ENCODE results near the gene HYAL2. TPM values are rescaled to one million over a fixed set of nuclear protein-coding genes. Genes with fewer than 3 reads are reported as not detected.
A peak's percentile ranks its signal among the peaks of the same experiment; 100 is the strongest.

HYAL2 gene
- total and polyA plus RNA-seq, 10 of the 15 experiments (the other 5 are each of a cell fraction or from before 2014, with no cell fraction given): 0.06 to 21.8 (median 12.7) TPM

DNA sequence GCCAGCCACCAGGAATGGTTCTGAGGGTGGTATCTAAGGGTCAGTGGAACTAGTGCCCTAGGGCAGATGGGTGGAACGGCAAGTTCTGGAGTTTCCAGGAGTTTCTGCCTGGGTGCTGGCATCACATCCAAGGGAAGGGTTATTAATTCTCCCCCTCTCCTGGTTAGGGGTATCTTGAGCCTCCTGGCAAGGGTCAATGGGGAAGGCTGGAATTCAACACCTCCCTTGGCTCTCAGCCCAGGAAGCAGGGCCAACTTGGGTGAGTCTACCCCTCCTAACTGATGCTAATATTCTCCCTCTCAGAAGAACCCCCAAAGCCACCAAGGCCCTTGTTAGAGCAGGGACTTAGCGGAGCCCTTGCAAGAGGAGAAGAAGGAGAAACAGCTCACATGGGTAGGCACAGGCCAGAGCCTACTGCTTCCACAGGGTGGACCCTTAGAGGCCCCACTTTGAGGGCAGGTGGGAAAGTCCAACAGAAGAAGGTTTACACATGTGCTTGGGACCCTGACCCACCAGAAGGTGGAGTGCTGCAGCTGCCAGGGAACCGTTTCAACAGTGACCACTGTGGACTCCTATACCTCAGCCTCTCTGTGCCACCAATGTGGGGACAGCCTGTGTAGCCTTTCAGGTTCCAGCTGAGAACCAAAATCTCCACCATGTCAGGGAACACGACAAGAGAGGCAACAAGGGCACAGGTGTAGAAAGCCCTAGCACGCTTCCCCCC lies 33.4 kb upstream of the HYAL2 start (continued):
- TF ChIP-seq, protein P1, sequence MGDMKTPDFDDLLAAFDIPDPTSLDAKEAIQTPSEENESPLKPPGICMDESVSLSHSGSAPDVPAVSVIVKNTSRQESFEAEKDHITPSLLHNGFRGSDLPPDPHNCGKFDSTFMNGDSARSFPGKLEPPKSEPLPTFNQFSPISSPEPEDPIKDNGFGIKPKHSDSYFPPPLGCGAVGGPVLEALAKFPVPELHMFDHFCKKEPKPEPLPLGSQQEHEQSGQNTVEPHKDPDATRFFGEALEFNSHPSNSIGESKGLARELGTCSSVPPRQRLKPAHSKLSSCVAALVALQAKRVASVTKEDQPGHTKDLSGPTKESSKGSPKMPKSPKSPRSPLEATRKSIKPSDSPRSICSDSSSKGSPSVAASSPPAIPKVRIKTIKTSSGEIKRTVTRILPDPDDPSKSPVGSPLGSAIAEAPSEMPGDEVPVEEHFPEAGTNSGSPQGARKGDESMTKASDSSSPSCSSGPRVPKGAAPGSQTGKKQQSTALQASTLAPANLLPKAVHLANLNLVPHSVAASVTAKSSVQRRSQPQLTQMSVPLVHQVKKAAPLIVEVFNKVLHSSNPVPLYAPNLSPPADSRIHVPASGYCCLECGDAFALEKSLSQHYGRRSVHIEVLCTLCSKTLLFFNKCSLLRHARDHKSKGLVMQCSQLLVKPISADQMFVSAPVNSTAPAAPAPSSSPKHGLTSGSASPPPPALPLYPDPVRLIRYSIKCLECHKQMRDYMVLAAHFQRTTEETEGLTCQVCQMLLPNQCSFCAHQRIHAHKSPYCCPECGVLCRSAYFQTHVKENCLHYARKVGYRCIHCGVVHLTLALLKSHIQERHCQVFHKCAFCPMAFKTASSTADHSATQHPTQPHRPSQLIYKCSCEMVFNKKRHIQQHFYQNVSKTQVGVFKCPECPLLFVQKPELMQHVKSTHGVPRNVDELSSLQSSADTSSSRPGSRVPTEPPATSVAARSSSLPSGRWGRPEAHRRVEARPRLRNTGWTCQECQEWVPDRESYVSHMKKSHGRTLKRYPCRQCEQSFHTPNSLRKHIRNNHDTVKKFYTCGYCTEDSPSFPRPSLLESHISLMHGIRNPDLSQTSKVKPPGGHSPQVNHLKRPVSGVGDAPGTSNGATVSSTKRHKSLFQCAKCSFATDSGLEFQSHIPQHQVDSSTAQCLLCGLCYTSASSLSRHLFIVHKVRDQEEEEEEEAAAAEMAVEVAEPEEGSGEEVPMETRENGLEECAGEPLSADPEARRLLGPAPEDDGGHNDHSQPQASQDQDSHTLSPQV (IDR thresholded peaks at IDR 0.05): no peak
- no peak for TF ChIP-seq RB1 (IDR thresholded peaks at IDR 0.05; ENCODE audit: borderline replicate concordance)
- TF ChIP-seq MEF2A (IDR thresholded peaks at IDR 0.05; ENCODE audit: insufficient read depth, low read depth, low read length): no peak

DNA sequence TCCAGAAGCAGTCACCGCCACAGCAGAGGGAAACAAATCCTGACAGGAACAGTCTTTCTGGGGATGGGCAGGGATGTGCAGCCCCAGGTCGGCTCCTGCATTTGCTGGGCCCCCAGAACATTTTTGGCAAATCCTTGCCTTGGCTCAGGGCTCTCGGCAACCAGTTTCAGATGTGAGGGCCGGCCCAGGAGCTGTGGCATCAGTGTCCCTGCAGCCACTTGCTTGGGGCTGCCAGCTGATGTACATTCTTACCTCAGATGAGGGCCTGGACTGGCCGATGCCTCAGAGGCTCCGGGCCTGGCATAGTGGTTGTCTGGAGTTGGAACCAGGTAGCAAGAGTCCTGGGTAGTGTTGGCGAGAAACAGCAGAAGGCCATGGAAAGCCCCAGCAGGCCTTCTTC lies 32.3 kb upstream of the HYAL2 start:
- SMC1A ChIA-PET (ENCODE audit: uncharacterized antibody, unreplicated experiment): interaction anchor here (0.5 to 1.1 kb wide), 3 partner anchors 16 to 1033 kb away, joined by 3 read pairs; no protein-coding TSS in a partner anchor
- Histone ChIP-seq H3K4me3 (no peak overlapping the region), H3K4me1 (ENCODE audit: control insufficient read depth, insufficient read depth, low read length) (peaks cover 27% of the 10 kb centered on the region), H4K20me1 (ENCODE audit: control insufficient read depth, insufficient read depth) (peaks cover 2% of the 10 kb centered on the region; the same call in 1 of the 2 replicates), H3K4me2 (ENCODE audit: control insufficient read depth, insufficient read depth) (no peak overlapping the region), H3K27me3 (replicated peaks in 1 of 2; ENCODE audit: control insufficient read depth in 2 of 2, insufficient read depth in 2 of 2, low read length in 1 of 2) (no peaks in the 10 kb centered on the region), H3K9ac (ENCODE audit: control insufficient read depth, insufficient read depth, low read length) (no peak overlapping the region), H3K36me3 (ENCODE audit: control insufficient read depth in 2 of 2, insufficient read depth in 2 of 2, low read length in 1 of 2) (peaks cover 8 to 26% of the 10 kb centered on the region in 2 experiments; a peak in 2 of 4 replicates), H3K79me2 (ENCODE audit: control insufficient read depth, insufficient read depth, low read length) (peaks cover 48% of the 10 kb centered on the region), H3K27ac (ENCODE audit: control insufficient read depth, insufficient read depth) (no peak overlapping the region), H3K9me3 (replicated peaks; ENCODE audit: control insufficient read depth, insufficient read depth, low read length) (no peaks in the 10 kb centered on the region), H2AFZ (ENCODE audit: control insufficient read depth, low read depth, low read length) (no peak overlapping the region)
- POLR2A ChIA-PET: no interaction called here
- ATAC-seq (no peak), DNase-seq (ENCODE audit: low read depth, low spot score) (no peak), FAIRE-seq (no peak)
- RAD21 ChIA-PET (ENCODE audit: unreplicated experiment): no interaction called here
- no TSS peak for BruUV-seq (replicated peaks)
- CTCF ChIA-PET: interaction anchor here (0.8 to 2.7 kb wide), 2 partner anchors 10 to 188 kb away, joined by 3 to 12 read pairs; partner anchors contain the start of gene ZMYND10
- TF ChIP-seq BACH1 (IDR thresholded peaks at IDR 0.05; ENCODE audit: borderline replicate concordance) (no peak), POLR2A (IDR thresholded peaks at IDR 0.05; ENCODE audit: low read depth, low read length) (0 out of 2 replicates have a peak, but pooled peaks have one; percentile 7)
- in situ Hi-C loops (cut with MboI) (loop anchor here (10.0 kb wide), 1 partner anchor 1030 kb away; the partner anchor contains the start of gene MANF), intact Hi-C loops (cut with micrococcal nuclease; ENCODE audit: unreplicated experiment) (no loop called here)
- WGBS (ENCODE audit: insufficient coverage, insufficient replicate concordance, low lambda C conversion rate, missing lambda C conversion rate): 80% methylated on average over 7 of the region's 7 CpGs
